Keratinocyte (primary cell): ENCODE data around the gene PLXNA1. TPM values are rescaled to one million over a fixed set of nuclear protein-coding genes. Genes with fewer than 3 reads are reported as not detected.

Source experiments
- DNase-seq: peaks from one replicate; pipeline ENCODE4 v3.0.0-alpha.2; 2011; ENCODE audit warnings: low read depth, missing footprints, low spot score
- FAIRE-seq: peaks from 2 replicates; lab custom pipeline; 2011; peaks lifted over from hg19 to GRCh38; lab: Jason Lieb, UNC
- H2AFZ ChIP-seq: 2 replicates; pipeline ENCODE4 v1.6.0; 2012; ENCODE audit warnings: low read length, control low read depth, inconsistent platforms; ENCODE audit not compliant: control insufficient read depth
- H3K27ac ChIP-seq: 2 replicates; pipeline ENCODE4 v1.5.1; 2011; ENCODE audit warnings: low read length; ENCODE audit not compliant: control insufficient read depth, insufficient read depth
- H3K27me3 ChIP-seq: 3 replicates; pipeline ENCODE4 v1.6.0; 2011; ENCODE audit warnings: low read length; ENCODE audit not compliant: control insufficient read depth, insufficient read depth; ENCODE audit errors: extremely low read depth
- H3K36me3 ChIP-seq, 2 experiments: 2 replicates in 1 of 2; 3 replicates in 1 of 2; pipeline ENCODE4 v1.5.1; 2011; ENCODE audit warnings: low read length in 2 of 2, mild to moderate bottlenecking in 1 of 2; ENCODE audit not compliant: control insufficient read depth in 2 of 2, insufficient read depth in 2 of 2; ENCODE audit errors: extremely low read depth in 1 of 2
- H3K4me1 ChIP-seq: 3 replicates; pipeline ENCODE4 v1.5.1; 2011; ENCODE audit warnings: low read length; ENCODE audit not compliant: control insufficient read depth, insufficient read depth; ENCODE audit errors: extremely low read depth
- H3K4me2 ChIP-seq: 3 replicates; pipeline ENCODE4 v1.6.0; 2011; ENCODE audit warnings: low read depth, low read length; ENCODE audit not compliant: control insufficient read depth, insufficient read depth; ENCODE audit errors: extremely low read depth
- H3K4me3 ChIP-seq, 3 experiments: fragments of 200-600 bp in 1 of 3; sonication (generic) in 1 of 3; 2 replicates in 2 of 3; 3 replicates in 1 of 3; pipeline ENCODE4 v1.5.1; 2011 to 2016; ENCODE audit warnings: low read length in 3 of 3, mild to moderate bottlenecking in 3 of 3, control low read depth in 2 of 3, inconsistent platforms in 1 of 3, low read depth in 1 of 3, mixed read lengths in 1 of 3, mixed run types in 1 of 3, moderate library complexity in 1 of 3; ENCODE audit not compliant: control insufficient read depth in 2 of 3, insufficient read depth in 2 of 3; ENCODE audit errors: extremely low read depth in 1 of 3
- H3K79me2 ChIP-seq: 2 replicates; pipeline ENCODE4 v1.6.0; 2012; ENCODE audit warnings: low read length; ENCODE audit not compliant: control insufficient read depth, insufficient read depth
- H3K9ac ChIP-seq: 3 replicates; pipeline ENCODE4 v1.6.0; 2011; ENCODE audit warnings: low read length; ENCODE audit not compliant: control insufficient read depth, insufficient read depth; ENCODE audit errors: extremely low read depth
- H3K9me1 ChIP-seq: 3 replicates; pipeline ENCODE4 v1.6.0; 2011; ENCODE audit warnings: low read length; ENCODE audit not compliant: control insufficient read depth, insufficient read depth; ENCODE audit errors: extremely low read depth
- H3K9me3 ChIP-seq: 2 replicates; pipeline ENCODE4 v1.5.1; 2012; ENCODE audit warnings: low read depth, low read length; ENCODE audit not compliant: control insufficient read depth
- H4K20me1 ChIP-seq: 3 replicates; pipeline ENCODE4 v1.6.0; 2011; ENCODE audit warnings: low read length; ENCODE audit not compliant: control insufficient read depth, insufficient read depth; ENCODE audit errors: extremely low read depth
- EZH2 ChIP-seq: IDR thresholded peaks from one replicate; pipeline ENCODE4 v1.6.1; 2012; ENCODE audit warnings: inconsistent platforms, mild to moderate bottlenecking, low read length, moderate library complexity
- dilution Hi-C: fragments of 300-500 bp; cut with MboI; formaldehyde crosslinking; loops from one replicate; pipeline ENCODE4 v1.7.0; 2020; ENCODE audit warnings: low sequenced_read_pairs; ENCODE audit not compliant: extremely low pct_ligation_motif_present
- polyA plus RNA-seq, 5 experiments: library from polyadenylated mRNA; depleted of rRNA in 3 of 5; stranded (reverse) in 3 of 5; stranded (forward) in 1 of 5; unstranded in 1 of 5; fragments of >200 nt; gene quantifications; 1 replicate in 1 of 5; 2 replicates in 3 of 5; 3 replicates in 1 of 5; pipeline versions ENCODE4 v1.2.1 to v1.2.3, GENCODE V29; 2011 to 2012; ENCODE audit warnings: missing spikeins in 2 of 5, low read depth in 1 of 5, low replicate concordance in 1 of 5
- TF ChIP-seq, protein P1 (sequence below), 3 experiments: IDR thresholded peaks in 1 of 3; conservative IDR thresholded peaks in 1 of 3; optimal IDR thresholded peaks in 1 of 3; 2 replicates in 2 of 3; 3 replicates in 1 of 3; pipeline versions ENCODE3 to v1.5.1; 2011; ENCODE audit warnings: low read length in 3 of 3, mild to moderate bottlenecking in 3 of 3, moderate library complexity in 2 of 3, control low read depth in 1 of 3, inconsistent platforms in 1 of 3; ENCODE audit not compliant: insufficient read depth in 2 of 3; ENCODE audit errors: extremely low read depth in 1 of 3

Gene PLXNA1
- polyA plus RNA-seq, 1 donor (not counting 4 experiments of a cell fraction or from before 2014, with no cell fraction given) = 38.4 TPM

DNA sequence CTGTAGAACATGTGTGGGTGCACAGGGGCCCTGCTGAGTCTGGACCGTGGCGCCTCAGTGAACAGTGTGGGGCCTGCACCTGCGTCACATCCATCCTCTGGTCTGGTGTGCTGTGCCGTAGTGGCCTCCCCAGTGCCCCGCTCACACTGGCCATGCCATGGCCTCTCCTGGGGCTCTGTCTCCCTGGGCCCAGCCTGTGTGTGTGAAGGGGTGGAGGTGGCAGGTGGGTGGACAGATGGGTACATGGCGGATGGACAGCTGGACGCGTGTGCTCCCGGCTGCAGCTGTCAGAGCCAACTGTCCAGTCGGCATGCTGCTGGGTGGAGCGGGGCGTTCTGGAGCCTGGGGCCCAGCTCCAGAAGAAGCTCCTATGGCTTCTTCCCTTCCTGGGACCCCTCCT lies 17.8 kb downstream of the PLXNA1 start:
- DNase-seq (no peak), FAIRE-seq (no peak)
- Histone ChIP-seq H3K9me3 (no peaks in the 10 kb centered on the region), H3K9ac (no peak overlapping the region), H3K4me1 (peaks cover 24% of the 10 kb centered on the region), H3K9me1 (peaks cover 4% of the 10 kb centered on the region), H2AFZ (no peak overlapping the region), H3K36me3 (peaks cover 16 to 25% of the 10 kb centered on the region in 2 experiments), H3K4me3 (no peak overlapping the region), H3K79me2 (peaks cover 84% of the 10 kb centered on the region), H3K27me3 (no peaks in the 10 kb centered on the region), H3K4me2 (no peak overlapping the region), H3K27ac (no peak overlapping the region), H4K20me1 (peaks cover 40% of the 10 kb centered on the region)
- dilution Hi-C loops = no loop called here
- no peak for TF ChIP-seq EZH2
- TF ChIP-seq, protein P1, sequence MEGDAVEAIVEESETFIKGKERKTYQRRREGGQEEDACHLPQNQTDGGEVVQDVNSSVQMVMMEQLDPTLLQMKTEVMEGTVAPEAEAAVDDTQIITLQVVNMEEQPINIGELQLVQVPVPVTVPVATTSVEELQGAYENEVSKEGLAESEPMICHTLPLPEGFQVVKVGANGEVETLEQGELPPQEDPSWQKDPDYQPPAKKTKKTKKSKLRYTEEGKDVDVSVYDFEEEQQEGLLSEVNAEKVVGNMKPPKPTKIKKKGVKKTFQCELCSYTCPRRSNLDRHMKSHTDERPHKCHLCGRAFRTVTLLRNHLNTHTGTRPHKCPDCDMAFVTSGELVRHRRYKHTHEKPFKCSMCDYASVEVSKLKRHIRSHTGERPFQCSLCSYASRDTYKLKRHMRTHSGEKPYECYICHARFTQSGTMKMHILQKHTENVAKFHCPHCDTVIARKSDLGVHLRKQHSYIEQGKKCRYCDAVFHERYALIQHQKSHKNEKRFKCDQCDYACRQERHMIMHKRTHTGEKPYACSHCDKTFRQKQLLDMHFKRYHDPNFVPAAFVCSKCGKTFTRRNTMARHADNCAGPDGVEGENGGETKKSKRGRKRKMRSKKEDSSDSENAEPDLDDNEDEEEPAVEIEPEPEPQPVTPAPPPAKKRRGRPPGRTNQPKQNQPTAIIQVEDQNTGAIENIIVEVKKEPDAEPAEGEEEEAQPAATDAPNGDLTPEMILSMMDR (optimal IDR thresholded peaks at IDR 0.05 in 1 of 3, IDR thresholded peaks at IDR 0.05 in 1 of 3, conservative IDR thresholded peaks at IDR 0.05 in 1 of 3; ENCODE audit: extremely low read depth in 1 of 3, insufficient read depth in 2 of 3, low read length in 3 of 3) = no peak

DNA sequence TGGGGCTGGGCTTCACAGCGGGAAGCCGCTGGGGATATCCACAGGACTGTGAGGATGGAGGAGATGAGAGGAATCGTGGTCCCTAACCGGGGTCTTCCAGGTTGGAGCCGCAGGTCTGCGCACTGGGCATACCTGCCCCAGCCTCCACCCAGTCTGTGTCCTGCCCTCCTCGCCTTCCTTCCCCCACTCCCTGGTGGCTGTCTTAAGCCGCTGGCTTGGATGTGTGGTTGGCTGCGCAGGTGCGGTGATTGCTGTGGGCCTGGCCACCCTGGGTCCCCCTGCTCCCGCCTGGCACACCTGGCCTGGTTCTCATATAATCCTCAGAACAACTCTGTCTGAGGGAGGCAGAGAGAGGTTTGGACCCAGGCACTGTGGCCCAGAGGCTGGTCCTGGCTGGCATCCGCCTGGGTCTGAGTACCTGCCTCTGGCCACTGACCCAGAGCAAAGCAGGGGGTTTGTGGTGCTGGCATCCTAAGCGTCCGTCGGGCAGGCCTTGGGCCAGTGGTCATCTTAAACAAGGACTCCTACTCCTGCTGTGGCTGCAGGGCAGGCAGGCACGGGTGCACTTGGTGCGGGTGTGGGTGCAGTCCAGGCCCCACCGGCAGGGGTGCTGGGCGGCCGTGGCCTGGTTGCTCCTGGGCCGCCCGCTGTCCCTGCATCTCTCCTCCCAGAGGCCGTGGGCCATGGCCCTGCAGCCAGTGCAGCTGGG lies 18.7 kb downstream of the PLXNA1 start:
- H3K9me3 ChIP-seq = no peaks in the 10 kb centered on the region
- H3K36me3 ChIP-seq = peaks cover 19 to 28% of the 10 kb centered on the region in 2 experiments
- H3K9ac ChIP-seq = no peak overlapping the region
- H3K27ac ChIP-seq = no peak overlapping the region
- dilution Hi-C loops = no loop called here
- no peak overlapping the region for H2AFZ ChIP-seq
- H3K27me3 ChIP-seq = no peaks in the 10 kb centered on the region
- DNase-seq (no peak), FAIRE-seq (no peak)
- peaks cover 82% of the 10 kb centered on the region for H3K79me2 ChIP-seq
- TF ChIP-seq, protein P1 (optimal IDR thresholded peaks at IDR 0.05 in 1 of 3, IDR thresholded peaks at IDR 0.05 in 1 of 3, conservative IDR thresholded peaks at IDR 0.05 in 1 of 3; ENCODE audit: extremely low read depth in 1 of 3, insufficient read depth in 2 of 3, low read length in 3 of 3) = no peak
- TF ChIP-seq EZH2 = no peak
- H3K9me1 ChIP-seq = peaks cover 12% of the 10 kb centered on the region
- H3K4me2 ChIP-seq = no peak overlapping the region
- H3K4me1 ChIP-seq = peaks cover 24% of the 10 kb centered on the region
- no peak overlapping the region for H3K4me3 ChIP-seq
- peaks cover 42% of the 10 kb centered on the region for H4K20me1 ChIP-seq
